ENCODE data around the gene YEATS2.
"Not testable (repeated sequence)": the region's sequence is repeated elsewhere in the genome, so short reads cannot be mapped to it uniquely, and the experiment has no call there.

YEATS2 gene

DNA sequence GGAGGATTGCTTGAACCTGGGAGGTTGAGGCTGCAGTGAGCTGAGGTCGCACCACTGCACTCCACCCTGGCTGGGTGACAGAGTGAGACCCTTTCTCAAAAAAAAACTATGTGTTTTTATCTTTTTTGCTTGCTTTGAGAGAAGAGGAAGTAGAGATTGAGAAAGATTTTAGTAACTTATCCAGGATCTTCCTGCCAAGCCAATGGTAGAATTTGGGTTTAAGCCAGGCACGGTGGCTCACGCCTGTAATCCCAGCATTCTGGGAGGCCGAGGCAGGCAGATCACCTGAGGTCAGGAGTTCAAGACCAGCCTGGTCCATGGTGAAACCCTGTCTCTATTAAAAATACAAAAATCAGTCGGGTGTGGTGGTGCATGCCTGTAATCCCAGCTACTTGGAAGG is 78.9 kb downstream of the YEATS2 start:
- H3K27me3 ChIP-seq (ENCODE audit: insufficient read depth, poor library complexity, severe bottlenecking); H3K4me3 ChIP-seq (replicated peaks; ENCODE audit: insufficient read depth, low read length): not testable (repeated sequence)
- H3K27ac ChIP-seq (replicated peaks) = peak overlapping the region; percentile 42
- peak; percentile 44; the same call in 1 of the 2 replicates for TF ChIP-seq SPI1 (IDR thresholded peaks at IDR 0.05; ENCODE audit: borderline replicate concordance, low read depth)
- peak; percentile 67 to 71 for DNase-seq (ENCODE audit: low read depth in 1 of 2, low spot score in 1 of 2)

DNA sequence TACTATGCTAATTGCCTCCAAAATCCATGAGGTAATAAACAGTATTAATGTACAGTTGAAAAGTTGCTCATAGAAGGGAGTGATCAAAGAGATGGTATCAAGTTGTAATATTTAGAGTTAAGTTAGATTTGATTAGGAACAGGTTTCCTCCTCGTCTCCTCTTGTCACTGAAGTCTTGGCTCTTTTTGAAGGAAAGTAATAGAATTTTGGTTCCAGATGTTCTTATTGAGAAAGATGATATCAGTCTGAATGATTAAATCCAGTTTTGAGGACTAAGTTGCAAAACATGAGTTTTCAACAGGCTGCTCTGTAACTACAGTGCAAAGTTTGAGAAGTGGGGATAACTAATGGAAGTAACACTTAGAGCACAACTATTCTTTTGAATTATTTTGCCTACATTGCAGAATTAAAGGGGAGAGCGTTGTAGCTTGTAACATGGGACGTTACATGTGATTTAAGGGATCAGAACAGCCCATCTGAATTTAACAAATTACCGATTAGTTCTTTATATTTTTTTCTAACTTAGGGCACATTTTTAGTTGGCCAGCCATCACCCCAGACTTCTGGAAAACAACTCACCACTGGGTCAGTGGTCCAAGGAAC is 79.5 kb downstream of the YEATS2 start:
- H3K4me3 ChIP-seq (replicated peaks; ENCODE audit: insufficient read depth, low read length) = no peak overlapping the region
- DNase-seq (ENCODE audit: low read depth in 1 of 2, low spot score in 1 of 2) = no peak
- no peak for TF ChIP-seq POLR2AphosphoS5 (IDR thresholded peaks at IDR 0.05; ENCODE audit: low read depth)
- TF ChIP-seq GABPA (IDR thresholded peaks at IDR 0.05; ENCODE audit: low read depth) = no peak
- no peak for TF ChIP-seq REST (IDR thresholded peaks at IDR 0.05; ENCODE audit: insufficient replicate concordance, low read depth)
- TF ChIP-seq, protein P1, sequence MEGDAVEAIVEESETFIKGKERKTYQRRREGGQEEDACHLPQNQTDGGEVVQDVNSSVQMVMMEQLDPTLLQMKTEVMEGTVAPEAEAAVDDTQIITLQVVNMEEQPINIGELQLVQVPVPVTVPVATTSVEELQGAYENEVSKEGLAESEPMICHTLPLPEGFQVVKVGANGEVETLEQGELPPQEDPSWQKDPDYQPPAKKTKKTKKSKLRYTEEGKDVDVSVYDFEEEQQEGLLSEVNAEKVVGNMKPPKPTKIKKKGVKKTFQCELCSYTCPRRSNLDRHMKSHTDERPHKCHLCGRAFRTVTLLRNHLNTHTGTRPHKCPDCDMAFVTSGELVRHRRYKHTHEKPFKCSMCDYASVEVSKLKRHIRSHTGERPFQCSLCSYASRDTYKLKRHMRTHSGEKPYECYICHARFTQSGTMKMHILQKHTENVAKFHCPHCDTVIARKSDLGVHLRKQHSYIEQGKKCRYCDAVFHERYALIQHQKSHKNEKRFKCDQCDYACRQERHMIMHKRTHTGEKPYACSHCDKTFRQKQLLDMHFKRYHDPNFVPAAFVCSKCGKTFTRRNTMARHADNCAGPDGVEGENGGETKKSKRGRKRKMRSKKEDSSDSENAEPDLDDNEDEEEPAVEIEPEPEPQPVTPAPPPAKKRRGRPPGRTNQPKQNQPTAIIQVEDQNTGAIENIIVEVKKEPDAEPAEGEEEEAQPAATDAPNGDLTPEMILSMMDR (IDR thresholded peaks at IDR 0.05; ENCODE audit: insufficient read depth, low read length) = no peak
- no peak for TF ChIP-seq SPI1 (IDR thresholded peaks at IDR 0.05; ENCODE audit: borderline replicate concordance, low read depth)
- peak overlapping the region; percentile 42 for H3K27ac ChIP-seq (replicated peaks)
- no peaks in the 10 kb centered on the region for H3K27me3 ChIP-seq (ENCODE audit: insufficient read depth, poor library complexity, severe bottlenecking)

DNA sequence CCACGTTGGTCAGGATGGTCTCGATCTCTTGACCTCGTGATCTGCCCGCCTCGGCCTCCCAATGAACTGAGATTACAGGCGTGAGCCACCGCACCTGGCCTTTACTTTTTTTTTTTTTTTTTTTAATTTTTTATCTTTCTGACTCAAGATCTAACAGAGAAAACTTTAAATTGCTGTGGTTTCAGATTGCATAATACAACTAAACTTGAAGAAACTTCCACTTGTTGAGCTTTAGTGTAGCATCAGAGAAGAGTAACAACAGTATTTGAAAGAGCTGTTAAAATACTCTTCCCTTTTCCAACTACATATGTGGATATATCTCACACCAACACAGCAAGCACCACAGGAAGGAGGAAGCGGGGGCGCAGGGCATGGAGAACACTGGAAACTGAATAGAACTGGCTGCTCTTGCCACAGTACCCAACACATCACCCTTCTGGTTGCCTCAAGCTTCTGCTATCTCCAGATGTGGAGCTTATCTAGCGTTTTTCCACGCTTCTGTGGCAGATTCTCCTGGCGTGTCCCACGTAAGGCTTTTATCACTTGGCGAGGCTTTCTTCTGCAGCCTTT is 82.4 kb downstream of the YEATS2 start:
- Histone ChIP-seq H3K4me3 (replicated peaks; ENCODE audit: insufficient read depth, low read length) (no peak overlapping the region), H3K27me3 (ENCODE audit: insufficient read depth, poor library complexity, severe bottlenecking) (no peaks in the 10 kb centered on the region), H3K27ac (replicated peaks) (peak overlapping the region; percentile 66)
- peak; percentile 78 to 93 for DNase-seq (ENCODE audit: low read depth in 1 of 2, low spot score in 1 of 2)
- peak; percentile 91 for TF ChIP-seq SPI1 (IDR thresholded peaks at IDR 0.05; ENCODE audit: borderline replicate concordance, low read depth)
- TF ChIP-seq REST (IDR thresholded peaks at IDR 0.05; ENCODE audit: insufficient replicate concordance, low read depth) = no peak
- TF ChIP-seq, protein P1 (IDR thresholded peaks at IDR 0.05; ENCODE audit: insufficient read depth, low read length) = no peak
- TF ChIP-seq GABPA (IDR thresholded peaks at IDR 0.05; ENCODE audit: low read depth) = no peak
- peak; percentile 77 for TF ChIP-seq POLR2AphosphoS5 (IDR thresholded peaks at IDR 0.05; ENCODE audit: low read depth)

- peak overlapping the region; percentile 66; the same call in 1 of the 2 replicates for H3K27ac ChIP-seq (replicated peaks)
- no peaks in the 10 kb centered on the region for H3K27me3 ChIP-seq (ENCODE audit: insufficient read depth, poor library complexity, severe bottlenecking)
- no peak for DNase-seq (ENCODE audit: low read depth in 1 of 2, low spot score in 1 of 2)
- H3K4me3 ChIP-seq (replicated peaks; ENCODE audit: insufficient read depth, low read length) = no peak overlapping the region
- TF ChIP-seq GABPA (IDR thresholded peaks at IDR 0.05; ENCODE audit: low read depth) (no peak), POLR2AphosphoS5 (IDR thresholded peaks at IDR 0.05; ENCODE audit: low read depth) (no peak), SPI1 (IDR thresholded peaks at IDR 0.05; ENCODE audit: borderline replicate concordance, low read depth) (no peak), REST (IDR thresholded peaks at IDR 0.05; ENCODE audit: insufficient replicate concordance, low read depth) (no peak)
- TF ChIP-seq, protein P1 (IDR thresholded peaks at IDR 0.05; ENCODE audit: insufficient read depth, low read length) = no peak
Observed at GRCh38 chr3:183781246-183781645, 83.6 kb downstream of the YEATS2 start.
